Mesenteric fat pad (tissue), 1 donor: Measurements from ENCODE around the gene RDH16. TPM values are rescaled to one million over a fixed set of nuclear protein-coding genes. Genes with fewer than 3 reads are reported as not detected.
"Not testable (repeated sequence)": the region's sequence is repeated elsewhere in the genome, so short reads cannot be mapped to it uniquely, and the experiment has no call there.

Source experiments
- DNase-seq: peaks from one replicate; pipeline ENCODE4 v3.0.0-alpha.2; 2020; ENCODE audit warnings: low spot score
- total RNA-seq: library from RNA; stranded (reverse); fragmentation: NEBNext Ultra II Directional; extraction: Animal tissue kit (Norgen Biotek cat#: 25700); gene quantifications from one replicate; pipeline ENCODE4 v1.2.1, GENCODE V29; 2021
- donor health status: DM: yes; HTN: yes; CAD: no.

The RDH16 gene
- total RNA-seq, 1 donor from 2014 or later: 0.35 TPM

- no peak for DNase-seq
Measured at GRCh38 chr12:56954958-56955355, 2.5 kb downstream of the RDH16 start.

- no peak for DNase-seq
Measured at GRCh38 chr12:56954057-56954957, 3.1 kb downstream of the RDH16 start.

- no peak for DNase-seq
Measured at GRCh38 chr12:56953314-56953713, 4.1 kb downstream of the RDH16 start.

- no peak for DNase-seq
Measured at GRCh38 chr12:56951582-56952339, 5.6 kb downstream of the RDH16 start.

GRCh38 chr12:56948881-56949280 is 8.5 kb downstream of the RDH16 start:
- no peak for DNase-seq

- no peak for DNase-seq
Measured at GRCh38 chr12:56948457-56948777, 9.0 kb downstream of the RDH16 start.

GRCh38 chr12:56947633-56948456 is 9.6 kb downstream of the RDH16 start:
- DNase-seq: no peak

GRCh38 chr12:56943878-56944277 is 13.5 kb downstream of the RDH16 start:
- no peak for DNase-seq

- DNase-seq: not testable (repeated sequence)
Measured at GRCh38 chr12:56943374-56943773, 14.0 kb downstream of the RDH16 start.

- no peak for DNase-seq
Measured at GRCh38 chr12:56941299-56942017, 15.9 kb downstream of the RDH16 start.

- DNase-seq: not testable (repeated sequence)
Measured at GRCh38 chr12:56940942-56941298, 16.5 kb downstream of the RDH16 start.

GRCh38 chr12:56935752-56936151 is 21.7 kb downstream of the RDH16 start:
- no peak for DNase-seq

GRCh38 chr12:56935157-56935556 is 22.3 kb downstream of the RDH16 start:
- no peak for DNase-seq

- no peak for DNase-seq
Measured at GRCh38 chr12:56933826-56934625, 23.4 kb downstream of the RDH16 start, which contains the start of gene SDR9C7. Gene SDR9C7, minus strand, starts transcription at chr12:56934408. Its CDS starts 147 bp downstream, at chr12:56934261.

GRCh38 chr12:56932867-56933266 is 24.5 kb downstream of the RDH16 start:
- DNase-seq: no peak

GRCh38 chr12:56932146-56932545 is 25.3 kb downstream of the RDH16 start:
- no peak for DNase-seq

- DNase-seq: no peak
Measured at GRCh38 chr12:56931474-56931978, 25.9 kb downstream of the RDH16 start.

- DNase-seq: no peak
Measured at GRCh38 chr12:56930241-56930640, 27.2 kb downstream of the RDH16 start.

GRCh38 chr12:56929780-56930179 is 27.6 kb downstream of the RDH16 start:
- no peak for DNase-seq

- DNase-seq: no peak
Measured at GRCh38 chr12:56928262-56928661, 29.1 kb downstream of the RDH16 start.
